Measurements from ENCODE around the gene TMCC2.

DNA sequence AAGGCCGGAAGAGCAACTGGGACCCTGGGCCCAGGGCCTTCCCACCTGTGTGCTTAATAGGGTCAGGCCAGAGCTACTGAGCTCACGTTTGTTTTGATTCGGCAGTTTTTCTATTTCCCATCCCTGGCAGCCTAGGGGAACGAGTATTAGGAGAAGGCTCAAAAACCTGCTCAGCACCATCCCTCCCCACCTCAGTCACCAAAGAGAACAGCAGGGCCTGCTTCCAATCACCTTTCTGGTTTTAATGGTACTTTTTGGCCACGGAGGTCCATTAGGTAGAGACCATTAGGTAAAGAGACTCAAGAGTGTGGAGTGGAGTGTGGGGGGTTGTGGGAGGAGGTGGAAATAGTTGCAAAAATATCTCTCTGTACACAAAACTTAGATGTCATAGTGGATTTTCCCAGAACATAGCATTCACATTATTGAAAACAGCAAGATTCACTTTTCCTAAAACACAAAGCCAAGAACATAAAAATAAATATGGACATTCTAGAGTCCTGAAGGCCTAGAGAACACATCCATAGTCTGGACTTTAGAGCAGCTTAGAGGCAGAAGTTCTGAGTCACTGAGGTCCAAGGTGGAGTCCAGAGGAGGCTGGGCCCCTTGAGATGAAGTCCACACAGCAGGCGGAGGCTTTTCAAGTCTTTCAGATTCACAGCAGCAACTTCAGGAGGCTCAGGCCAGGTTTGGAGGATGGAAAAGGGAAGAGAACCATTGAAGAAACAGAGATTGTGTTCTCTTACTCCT lies 74.3 kb downstream of the TMCC2 start:
- TF ChIP-seq, protein P1, sequence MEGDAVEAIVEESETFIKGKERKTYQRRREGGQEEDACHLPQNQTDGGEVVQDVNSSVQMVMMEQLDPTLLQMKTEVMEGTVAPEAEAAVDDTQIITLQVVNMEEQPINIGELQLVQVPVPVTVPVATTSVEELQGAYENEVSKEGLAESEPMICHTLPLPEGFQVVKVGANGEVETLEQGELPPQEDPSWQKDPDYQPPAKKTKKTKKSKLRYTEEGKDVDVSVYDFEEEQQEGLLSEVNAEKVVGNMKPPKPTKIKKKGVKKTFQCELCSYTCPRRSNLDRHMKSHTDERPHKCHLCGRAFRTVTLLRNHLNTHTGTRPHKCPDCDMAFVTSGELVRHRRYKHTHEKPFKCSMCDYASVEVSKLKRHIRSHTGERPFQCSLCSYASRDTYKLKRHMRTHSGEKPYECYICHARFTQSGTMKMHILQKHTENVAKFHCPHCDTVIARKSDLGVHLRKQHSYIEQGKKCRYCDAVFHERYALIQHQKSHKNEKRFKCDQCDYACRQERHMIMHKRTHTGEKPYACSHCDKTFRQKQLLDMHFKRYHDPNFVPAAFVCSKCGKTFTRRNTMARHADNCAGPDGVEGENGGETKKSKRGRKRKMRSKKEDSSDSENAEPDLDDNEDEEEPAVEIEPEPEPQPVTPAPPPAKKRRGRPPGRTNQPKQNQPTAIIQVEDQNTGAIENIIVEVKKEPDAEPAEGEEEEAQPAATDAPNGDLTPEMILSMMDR (IDR thresholded peaks at IDR 0.05): no peak
- no peak for TF ChIP-seq POLR2A (IDR thresholded peaks at IDR 0.05)

Measured in uterus (tissue), 2 donors.